Vagina (tissue), 2 donors: Measurements from ENCODE around the gene OR6B1.

ENCODE experiments used
- CTCF ChIP-seq, 3 experiments: fragments of 450-650 bp in 2 of 3; fragments of 200-600 bp in 1 of 3; sonication (generic) in 1 of 3; IDR thresholded peaks; one replicate each; pipeline ENCODE4 v1.5.1; 2017 to 2019; ENCODE audit warnings: antibody characterized with exemption in 3 of 3, mild to moderate bottlenecking in 2 of 3, moderate library complexity in 2 of 3
- POLR2A ChIP-seq, 2 donors: fragments of 450-650 bp; IDR thresholded peaks; one replicate each; pipeline ENCODE4 v1.6.1; 2017; ENCODE audit warnings: antibody characterized with exemption in 2 of 2, mild to moderate bottlenecking in 2 of 2, moderate library complexity in 2 of 2
- POLR2AphosphoS5 ChIP-seq, 2 donors: sonication (generic); formaldehyde crosslinking; IDR thresholded peaks; one replicate each; pipeline ENCODE4 v1.9.0; 2017; ENCODE audit warnings: antibody characterized with exemption in 2 of 2, mild to moderate bottlenecking in 2 of 2, low read depth in 1 of 2; ENCODE audit not compliant: insufficient read depth in 1 of 2

- no peak for TF ChIP-seq CTCF (IDR thresholded peaks at IDR 0.05)
- TF ChIP-seq POLR2AphosphoS5 (IDR thresholded peaks at IDR 0.05; ENCODE audit: insufficient read depth in 1 of 2, low read depth in 1 of 2): no peak
- no peak for TF ChIP-seq POLR2A (IDR thresholded peaks at IDR 0.05)
Measured at GRCh38 chr7:144006029-144006691, 6.0 kb downstream of the OR6B1 start.
